Transverse colon (tissue), 3 donors: ENCODE results near the gene MSX1.

Experiments
- POLR2A ChIP-seq: fragments of 450-650 bp; IDR thresholded peaks from one replicate; pipeline ENCODE4 v1.6.1; 2016; ENCODE audit warnings: antibody characterized with exemption, mild to moderate bottlenecking, moderate library complexity
- TF ChIP-seq, protein P1 (sequence below), 5 experiments: fragments of 200-600 bp in 3 of 5; fragments of 450-650 bp in 2 of 5; sonication (generic) in 3 of 5; IDR thresholded peaks; 1 replicate in 2 of 5; 2 replicates in 3 of 5; pipeline ENCODE4 v1.5.1; 2016 to 2017; ENCODE audit warnings: antibody characterized with exemption in 5 of 5, inconsistent platforms in 3 of 5, mild to moderate bottlenecking in 2 of 5, moderate library complexity in 1 of 5

DNA sequence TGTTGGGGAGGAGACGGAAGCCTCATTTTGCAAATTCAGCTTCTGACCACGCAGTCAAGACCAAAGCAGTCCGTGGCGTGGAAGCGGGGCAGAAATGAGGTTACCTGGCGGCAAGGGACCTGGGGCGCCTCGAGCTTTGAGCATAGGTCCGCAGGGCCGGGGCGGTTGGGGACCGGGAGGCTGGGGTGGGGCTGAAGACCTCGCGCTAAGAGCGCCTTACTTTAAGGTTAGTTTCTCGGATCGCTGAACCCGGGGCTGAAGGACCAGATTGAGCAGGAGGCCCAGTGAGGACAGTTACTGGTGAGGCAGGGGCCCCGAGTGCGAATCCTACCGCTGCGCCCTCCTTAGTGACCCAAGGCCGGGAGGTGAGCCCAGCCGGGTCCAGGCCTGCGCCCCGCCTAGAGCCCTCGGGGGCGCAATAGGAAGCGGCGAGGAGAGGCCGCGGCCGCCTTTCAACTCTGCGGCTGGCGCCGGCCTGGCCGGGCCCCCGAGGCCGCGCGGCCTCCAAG is 7.5 kb downstream of the MSX1 start:
- TF ChIP-seq, protein P1, sequence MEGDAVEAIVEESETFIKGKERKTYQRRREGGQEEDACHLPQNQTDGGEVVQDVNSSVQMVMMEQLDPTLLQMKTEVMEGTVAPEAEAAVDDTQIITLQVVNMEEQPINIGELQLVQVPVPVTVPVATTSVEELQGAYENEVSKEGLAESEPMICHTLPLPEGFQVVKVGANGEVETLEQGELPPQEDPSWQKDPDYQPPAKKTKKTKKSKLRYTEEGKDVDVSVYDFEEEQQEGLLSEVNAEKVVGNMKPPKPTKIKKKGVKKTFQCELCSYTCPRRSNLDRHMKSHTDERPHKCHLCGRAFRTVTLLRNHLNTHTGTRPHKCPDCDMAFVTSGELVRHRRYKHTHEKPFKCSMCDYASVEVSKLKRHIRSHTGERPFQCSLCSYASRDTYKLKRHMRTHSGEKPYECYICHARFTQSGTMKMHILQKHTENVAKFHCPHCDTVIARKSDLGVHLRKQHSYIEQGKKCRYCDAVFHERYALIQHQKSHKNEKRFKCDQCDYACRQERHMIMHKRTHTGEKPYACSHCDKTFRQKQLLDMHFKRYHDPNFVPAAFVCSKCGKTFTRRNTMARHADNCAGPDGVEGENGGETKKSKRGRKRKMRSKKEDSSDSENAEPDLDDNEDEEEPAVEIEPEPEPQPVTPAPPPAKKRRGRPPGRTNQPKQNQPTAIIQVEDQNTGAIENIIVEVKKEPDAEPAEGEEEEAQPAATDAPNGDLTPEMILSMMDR (IDR thresholded peaks at IDR 0.05): no peak
- TF ChIP-seq POLR2A: no peak
